DOHH2 (cell line): ENCODE measurements around the gene IL20.

Experiments
- H3F3A ChIP-seq: fragments of 200-600 bp; sonication (generic), shearing (Covaris generic); 2 replicates; pipeline ENCODE4 v1.6.0; 2016; ENCODE audit warnings: antibody characterized with exemption, mild to moderate bottlenecking; ENCODE audit not compliant: control insufficient read depth, insufficient read depth
- H3K27ac ChIP-seq: fragments of 200-600 bp; sonication (generic); 2 replicates; pipeline ENCODE4 v1.5.1; 2014; ENCODE audit warnings: low read depth, mild to moderate bottlenecking, low read length, moderate library complexity
- H3K27me3 ChIP-seq: fragments of 200-600 bp; sonication (generic); 2 replicates; pipeline ENCODE4 v1.6.1; 2014; ENCODE audit warnings: mild to moderate bottlenecking, low read length, mixed read lengths; ENCODE audit not compliant: control insufficient read depth
- H3K36me3 ChIP-seq: fragments of 200-600 bp; sonication (generic); 2 replicates; pipeline ENCODE4 v1.6.1; 2014; ENCODE audit warnings: mild to moderate bottlenecking, low read length, moderate library complexity, mixed read lengths; ENCODE audit not compliant: control insufficient read depth
- H3K4me1 ChIP-seq: fragments of 200-600 bp; sonication (generic); 2 replicates; pipeline ENCODE4 v1.6.1; 2014; ENCODE audit warnings: mild to moderate bottlenecking, low read length, mixed read lengths; ENCODE audit not compliant: control insufficient read depth
- H3K4me2 ChIP-seq: fragments of 200-600 bp; sonication (generic); 2 replicates; pipeline ENCODE4 v1.6.0; 2014; ENCODE audit warnings: mild to moderate bottlenecking, low read length, moderate library complexity
- H3K4me3 ChIP-seq: fragments of 200-600 bp; sonication (generic); 2 replicates; pipeline ENCODE4 v1.5.1; 2014; ENCODE audit warnings: mild to moderate bottlenecking, low read length, mixed read lengths
- H3K79me2 ChIP-seq: fragments of 200-600 bp; sonication (generic); 2 replicates; pipeline ENCODE4 v1.6.1; 2014; ENCODE audit warnings: mild to moderate bottlenecking, low read length, mixed read lengths; ENCODE audit not compliant: control insufficient read depth
- H3K9me2 ChIP-seq: fragments of 200-600 bp; sonication (generic); replicated peaks from 2 replicates; pipeline ENCODE4 v1.6.1; 2014; ENCODE audit warnings: mild to moderate bottlenecking, low read length, mixed read lengths; ENCODE audit not compliant: control insufficient read depth
- H3K9me3 ChIP-seq: fragments of 200-600 bp; sonication (generic); 2 replicates; pipeline ENCODE4 v1.6.1; 2014; ENCODE audit warnings: antibody characterized with exemption, low read length, mixed read lengths; ENCODE audit not compliant: control insufficient read depth, insufficient read depth
- H4K20me1 ChIP-seq: fragments of 200-600 bp; sonication (generic); 2 replicates; pipeline ENCODE4 v1.6.0; 2014; ENCODE audit warnings: low read depth, mild to moderate bottlenecking, antibody characterized with exemption, low read length, moderate library complexity; ENCODE audit not compliant: control insufficient read depth, insufficient read depth
- CTCF ChIP-seq: fragments of 200-600 bp; sonication (generic); IDR thresholded peaks from one replicate; pipeline ENCODE4 v1.5.1; 2014; ENCODE audit warnings: antibody characterized with exemption, mild to moderate bottlenecking, low read depth, low read length; ENCODE audit not compliant: poor library complexity, severe bottlenecking
- EZH2phosphoT487 ChIP-seq: fragments of 200-600 bp; sonication (generic); IDR thresholded peaks from 2 replicates; pipeline ENCODE4 v1.6.1; 2017; ENCODE audit warnings: borderline replicate concordance, mild to moderate bottlenecking, antibody characterized with exemption, low read length, moderate library complexity, mixed read lengths

The IL20 gene

GRCh38 chr1:206911064-206911663, 45.7 kb downstream of the IL20 start:
- H3K27ac ChIP-seq = no peak overlapping the region
- no peaks in the 10 kb centered on the region for H3K79me2 ChIP-seq
- no peaks in the 10 kb centered on the region for H3K4me1 ChIP-seq
- H3F3A ChIP-seq = no peaks in the 10 kb centered on the region
- no peaks in the 10 kb centered on the region for H3K9me3 ChIP-seq
- no peak overlapping the region for H3K4me2 ChIP-seq
- no peaks in the 10 kb centered on the region for H3K36me3 ChIP-seq
- H4K20me1 ChIP-seq = no peaks in the 10 kb centered on the region
- peaks cover 61% of the 10 kb centered on the region for H3K27me3 ChIP-seq
- TF ChIP-seq CTCF (peak; percentile 75), EZH2phosphoT487 (no peak)
- no peaks in the 10 kb centered on the region for H3K9me2 ChIP-seq
- no peak overlapping the region for H3K4me3 ChIP-seq

GRCh38 chr1:206912445-206913095, 47.1 kb downstream of the IL20 start:
- no peak overlapping the region for H3K27ac ChIP-seq
- no peaks in the 10 kb centered on the region for H3K79me2 ChIP-seq
- no peak overlapping the region for H3K4me2 ChIP-seq
- no peaks in the 10 kb centered on the region for H3K9me2 ChIP-seq
- H3K4me1 ChIP-seq = no peaks in the 10 kb centered on the region
- TF ChIP-seq CTCF = peak; percentile 88
- TF ChIP-seq EZH2phosphoT487 = no peak
- no peaks in the 10 kb centered on the region for H3F3A ChIP-seq
- H3K9me3 ChIP-seq = no peaks in the 10 kb centered on the region
- H3K27me3 ChIP-seq = peaks cover 72% of the 10 kb centered on the region
- no peak overlapping the region for H3K4me3 ChIP-seq
- H3K36me3 ChIP-seq = no peaks in the 10 kb centered on the region
- H4K20me1 ChIP-seq = no peaks in the 10 kb centered on the region

- peaks cover 67% of the 10 kb centered on the region for H3K27me3 ChIP-seq
- no peaks in the 10 kb centered on the region for H3K36me3 ChIP-seq
- no peaks in the 10 kb centered on the region for H3K4me1 ChIP-seq
- H3K27ac ChIP-seq = no peak overlapping the region
- H3F3A ChIP-seq = no peaks in the 10 kb centered on the region
- no peaks in the 10 kb centered on the region for H3K79me2 ChIP-seq
- H3K4me3 ChIP-seq = no peak overlapping the region
- H3K9me2 ChIP-seq = no peaks in the 10 kb centered on the region
- no peak overlapping the region for H3K4me2 ChIP-seq
- TF ChIP-seq CTCF (no peak), EZH2phosphoT487 (no peak)
- no peaks in the 10 kb centered on the region for H4K20me1 ChIP-seq
- no peaks in the 10 kb centered on the region for H3K9me3 ChIP-seq
Observed at GRCh38 chr1:206913766-206914537, 48.5 kb downstream of the IL20 start.
